HG03066 (cell line): ENCODE measurements around the gene GRIK3.

ENCODE experiments used
- ATAC-seq: cut with Tn5 transposase; IDR thresholded peaks from one replicate; pipeline ENCODE4 v1.9.1; 2021; ENCODE audit warnings: low read depth; ENCODE audit not compliant: unreplicated experiment

Gene GRIK3

GRCh38 chr1:36839485-36839884 is 194.8 kb downstream of the GRIK3 start:
- ATAC-seq = no peak

DNA sequence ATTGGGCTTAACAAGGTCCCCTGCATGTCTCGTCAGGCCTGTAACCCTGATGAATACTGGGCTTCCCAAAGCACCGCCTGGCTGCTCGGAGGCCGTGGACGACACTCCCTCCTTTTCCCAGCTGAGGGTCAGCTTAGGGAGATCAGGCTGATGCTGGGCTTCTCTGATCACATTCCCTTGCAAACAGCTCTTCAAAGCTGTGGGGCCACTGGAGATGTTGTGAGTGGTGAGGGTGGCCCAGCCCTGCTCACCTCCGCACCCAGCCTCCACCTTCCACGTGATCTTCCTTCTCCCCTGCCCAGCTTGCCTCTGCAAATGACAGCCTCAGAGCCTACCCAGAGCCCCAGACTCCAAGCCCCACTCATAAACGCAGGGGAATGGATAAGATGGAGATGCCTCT is 195.4 kb downstream of the GRIK3 start:
- ATAC-seq = no peak

DNA sequence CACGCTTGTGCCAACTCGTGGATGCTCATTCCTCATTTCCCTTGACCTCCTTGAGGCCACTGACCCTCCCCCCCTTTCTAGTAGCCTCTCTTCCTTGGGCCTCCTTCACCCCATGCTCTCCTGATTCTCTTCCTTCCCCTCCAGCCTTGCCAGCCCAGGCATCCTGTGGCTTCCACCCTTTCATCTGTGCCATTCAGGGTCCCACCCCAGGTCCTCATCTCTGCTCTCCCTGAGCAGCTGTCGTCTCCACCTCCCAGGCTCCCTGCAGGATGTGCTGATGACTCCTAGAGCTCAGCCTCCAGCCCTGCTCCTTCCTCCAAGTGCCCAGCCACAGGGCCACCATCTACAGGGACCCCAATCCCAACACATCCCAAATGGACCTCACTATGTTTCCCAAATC is 197.4 kb downstream of the GRIK3 start:
- no peak for ATAC-seq

- no peak for ATAC-seq
Measured at GRCh38 chr1:36836196-36836883, 198.0 kb downstream of the GRIK3 start.

DNA sequence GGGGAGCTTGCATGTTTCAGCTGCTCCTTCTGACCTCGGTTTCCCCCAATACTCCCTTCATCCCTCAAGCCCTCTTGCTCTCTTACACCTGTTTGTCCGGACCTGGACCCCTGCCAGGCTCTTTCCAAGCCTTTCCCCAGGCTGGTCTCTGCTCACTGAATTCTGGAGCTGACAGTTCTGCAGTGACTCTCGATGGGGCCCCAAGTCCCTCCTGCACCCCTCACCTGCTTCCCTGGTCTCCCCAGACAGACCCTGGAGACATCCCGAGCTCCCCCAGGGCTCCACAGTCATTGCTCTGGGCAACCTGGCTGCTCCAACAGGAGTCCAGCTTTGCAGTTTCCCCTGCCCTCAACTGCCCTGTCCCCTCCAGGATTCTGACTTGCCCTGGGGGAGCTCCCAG is 198.6 kb downstream of the GRIK3 start:
- ATAC-seq = no peak

DNA sequence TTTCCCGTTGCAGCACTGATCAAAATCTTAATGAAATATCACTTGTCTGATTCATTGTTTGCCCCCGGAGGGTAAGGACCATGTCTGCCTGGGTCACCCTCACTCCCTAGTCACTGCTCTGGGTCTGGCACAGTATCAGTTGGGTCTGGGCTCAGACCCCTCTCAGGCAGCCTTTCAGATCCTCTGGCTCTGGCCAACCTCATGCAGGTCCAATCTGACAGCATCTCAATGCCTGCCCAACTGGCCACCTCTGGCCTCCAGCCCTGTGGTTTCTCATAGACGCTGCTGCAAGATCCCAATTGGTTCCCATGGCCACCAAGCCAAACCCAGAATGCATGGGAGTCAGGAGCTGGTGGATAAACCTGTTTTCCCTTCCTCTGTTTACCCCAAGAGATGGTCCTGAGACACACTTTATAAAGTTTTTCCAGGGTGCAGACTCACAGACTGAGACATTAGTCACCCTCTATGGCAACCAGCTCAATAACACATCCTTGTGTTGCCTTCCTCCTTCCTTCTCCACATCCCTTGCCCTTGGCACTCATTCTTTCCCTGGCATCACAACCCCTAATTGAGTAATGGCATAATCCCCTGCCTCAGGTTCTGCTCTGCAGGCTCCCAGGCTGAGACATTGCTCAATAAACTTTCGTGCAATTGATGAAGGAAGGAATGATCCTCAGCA is 199.2 kb downstream of the GRIK3 start:
- ATAC-seq = no peak

- ATAC-seq = no peak
Measured at GRCh38 chr1:36834586-36834985, 199.7 kb downstream of the GRIK3 start.

DNA sequence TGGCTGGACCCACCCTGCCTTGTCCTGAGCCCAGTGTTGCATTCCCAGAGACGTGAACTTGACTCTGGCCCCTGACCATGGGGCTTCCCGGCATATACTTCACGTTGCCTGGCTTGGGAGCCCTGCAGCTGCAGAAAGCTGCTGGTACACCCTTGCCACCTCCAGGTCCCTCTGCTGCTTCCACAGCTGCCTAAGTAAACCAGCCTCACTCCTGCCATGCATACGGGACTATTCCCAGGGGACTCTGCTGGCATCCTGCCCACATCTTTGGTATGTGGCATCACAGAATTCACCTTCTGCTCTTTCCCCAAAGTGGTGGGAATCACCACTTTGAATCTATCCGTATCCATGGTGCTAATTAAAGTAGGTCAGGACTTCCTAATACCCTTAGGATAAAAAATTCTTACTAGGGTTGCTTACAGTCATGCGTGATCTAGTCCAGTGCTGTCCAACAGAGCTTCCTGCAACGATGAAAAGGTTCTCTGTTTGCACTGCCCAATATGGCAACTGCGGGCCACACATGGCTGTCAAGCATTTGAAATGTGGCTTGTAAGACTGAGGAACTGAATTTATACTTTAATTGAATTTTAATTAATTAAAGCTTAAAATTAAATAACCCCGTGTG is 203.0 kb downstream of the GRIK3 start:
- no peak for ATAC-seq

DNA sequence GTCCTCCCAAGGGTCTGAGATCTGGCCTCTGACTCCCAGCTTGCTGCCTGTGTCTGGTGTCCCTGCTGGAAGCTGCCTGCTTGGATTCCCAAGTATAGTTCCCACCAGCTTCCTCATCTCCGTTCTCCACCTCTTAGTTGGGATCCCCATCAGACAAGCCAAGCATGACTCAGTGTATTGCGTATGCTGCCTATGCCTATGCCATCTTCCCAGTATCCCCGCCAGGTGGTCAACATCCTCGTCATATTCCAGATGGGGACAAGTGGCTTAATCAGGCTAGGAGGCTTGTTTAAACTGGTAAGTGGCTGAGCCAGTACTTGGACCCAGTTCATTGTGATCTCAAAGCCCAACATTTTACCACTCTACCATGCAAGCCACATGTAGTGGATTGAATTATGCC is 204.4 kb downstream of the GRIK3 start:
- ATAC-seq = no peak

DNA sequence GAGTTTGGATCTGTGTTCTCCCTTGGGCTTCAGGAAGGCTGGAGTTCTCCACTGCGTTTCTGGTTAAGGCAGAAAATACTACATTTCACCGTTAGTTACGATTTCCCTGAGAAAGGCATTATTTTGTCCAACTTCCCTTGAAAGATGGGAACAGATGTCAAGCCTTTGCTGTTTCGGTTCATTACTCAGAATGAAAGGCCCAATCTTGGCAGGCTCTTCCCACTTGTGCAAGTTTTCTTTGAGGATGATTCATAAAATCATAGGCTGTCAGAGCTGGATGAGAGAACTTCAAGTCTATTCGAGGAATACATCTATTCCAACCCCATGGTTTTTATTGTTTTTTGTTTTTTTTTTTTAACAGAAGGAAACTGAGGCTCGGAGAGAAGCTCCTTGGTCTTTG is 205.2 kb downstream of the GRIK3 start:
- no peak for ATAC-seq

DNA sequence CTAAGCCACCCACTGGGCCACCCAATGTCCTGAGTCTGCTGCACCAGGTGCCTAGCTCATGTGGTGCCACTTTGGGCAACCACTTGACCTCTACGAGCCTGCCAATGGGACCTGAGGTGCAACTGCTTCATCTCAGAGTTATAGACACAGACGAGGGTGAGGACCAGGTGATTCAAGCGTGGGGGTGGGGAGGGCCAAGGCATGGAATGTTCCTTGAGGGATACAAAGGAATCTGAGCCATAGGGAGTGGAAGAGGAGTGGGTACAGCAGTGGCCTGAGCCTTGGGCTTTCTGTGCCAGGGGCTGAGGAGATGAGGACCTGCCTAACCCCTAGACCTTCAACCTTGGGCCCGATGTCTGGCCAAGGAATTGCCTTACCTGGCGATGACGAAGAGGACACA is 209.1 kb downstream of the GRIK3 start:
- no peak for ATAC-seq

DNA sequence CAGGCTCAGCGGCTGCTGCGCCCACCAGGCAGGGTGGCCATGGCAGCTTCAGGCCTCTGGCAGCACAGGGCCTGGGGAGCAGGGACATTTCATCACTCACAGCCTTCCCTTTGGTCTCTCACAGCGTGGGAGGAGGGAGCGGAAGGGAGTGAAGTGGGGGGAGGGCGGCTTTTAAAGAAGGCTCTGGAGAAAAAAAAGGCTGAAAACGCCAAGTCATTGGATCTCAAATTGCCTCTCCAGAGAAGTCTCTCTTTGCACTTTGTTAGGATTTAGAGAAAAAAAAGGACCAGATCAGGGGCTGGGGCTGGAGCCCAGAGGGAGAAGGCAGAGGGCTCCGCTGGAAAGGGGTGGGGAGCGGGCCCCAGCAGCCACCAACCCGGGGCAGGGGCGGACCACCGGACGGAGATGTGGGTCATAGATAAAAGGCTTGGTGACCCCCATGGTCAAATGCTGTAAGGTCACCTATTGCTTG is 209.9 kb downstream of the GRIK3 start:
- no peak for ATAC-seq

- no peak for ATAC-seq
Measured at GRCh38 chr1:36822648-36823047, 211.7 kb downstream of the GRIK3 start.

DNA sequence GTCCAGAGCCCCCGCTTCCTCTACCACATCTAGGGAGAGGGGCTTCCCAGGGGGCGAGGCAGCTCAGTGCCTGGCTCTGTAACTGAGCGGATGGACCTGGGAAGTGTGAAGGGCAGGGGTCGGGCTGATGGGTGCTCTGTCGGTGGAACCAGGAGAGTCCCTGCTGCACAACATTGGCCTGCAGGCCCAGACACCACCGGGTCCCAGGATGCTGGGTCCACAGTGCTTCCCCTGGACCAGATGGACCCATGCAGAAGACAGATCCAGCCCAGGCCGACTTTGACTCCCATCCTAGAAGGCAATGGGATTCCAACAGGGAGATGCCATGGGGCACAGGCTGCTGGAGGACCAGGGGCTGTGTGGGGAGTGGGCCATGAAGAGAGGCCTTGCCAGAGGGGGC is 212.9 kb downstream of the GRIK3 start:
- no peak for ATAC-seq

DNA sequence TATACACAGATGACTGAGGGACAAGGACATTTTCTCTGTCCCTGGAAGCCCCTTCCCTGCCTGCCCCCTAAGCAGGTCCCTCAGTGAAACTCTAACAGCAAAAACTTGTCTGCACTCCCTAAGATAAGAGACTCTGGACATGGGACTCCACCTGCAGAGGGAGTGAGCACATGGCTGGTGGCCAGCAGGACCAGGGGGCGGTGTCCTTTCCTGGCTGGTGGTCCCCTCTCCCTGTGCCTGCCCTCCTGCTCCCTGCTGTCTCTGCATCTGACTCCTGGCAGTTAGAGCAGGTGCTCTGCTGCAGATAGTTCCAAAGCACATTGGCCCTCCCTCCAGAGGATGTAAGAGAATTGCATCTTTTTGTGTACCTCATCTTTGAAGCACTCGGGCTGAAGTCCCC is 215.5 kb downstream of the GRIK3 start:
- no peak for ATAC-seq

DNA sequence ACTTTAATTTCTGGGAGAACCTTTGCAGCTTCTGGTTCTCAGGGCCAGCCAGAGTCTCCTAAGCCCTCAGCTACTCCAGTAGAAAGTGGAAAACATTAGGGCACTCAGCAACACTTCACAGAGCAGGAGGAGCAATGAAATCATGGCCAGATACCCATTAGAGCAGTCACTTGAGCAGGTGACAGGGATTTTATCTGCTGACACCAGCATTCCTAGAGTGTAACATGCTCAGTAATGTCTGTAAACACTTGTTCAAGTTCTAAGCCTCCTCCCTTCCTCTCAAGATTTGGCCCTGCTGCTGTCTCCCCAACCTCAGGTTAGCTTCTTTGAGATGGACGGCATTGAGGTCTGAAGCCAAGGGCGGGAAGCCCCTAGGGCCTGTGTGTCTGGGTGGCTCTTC is 218.0 kb downstream of the GRIK3 start:
- no peak for ATAC-seq

- ATAC-seq = no peak
Measured at GRCh38 chr1:36814774-36815173, 219.5 kb downstream of the GRIK3 start.

- no peak for ATAC-seq
Measured at GRCh38 chr1:36814083-36814482, 220.2 kb downstream of the GRIK3 start.

GRCh38 chr1:36807262-36807661 is 227.1 kb downstream of the GRIK3 start:
- no peak for ATAC-seq

- no peak for ATAC-seq
Measured at GRCh38 chr1:36805979-36806640, 228.2 kb downstream of the GRIK3 start.

DNA sequence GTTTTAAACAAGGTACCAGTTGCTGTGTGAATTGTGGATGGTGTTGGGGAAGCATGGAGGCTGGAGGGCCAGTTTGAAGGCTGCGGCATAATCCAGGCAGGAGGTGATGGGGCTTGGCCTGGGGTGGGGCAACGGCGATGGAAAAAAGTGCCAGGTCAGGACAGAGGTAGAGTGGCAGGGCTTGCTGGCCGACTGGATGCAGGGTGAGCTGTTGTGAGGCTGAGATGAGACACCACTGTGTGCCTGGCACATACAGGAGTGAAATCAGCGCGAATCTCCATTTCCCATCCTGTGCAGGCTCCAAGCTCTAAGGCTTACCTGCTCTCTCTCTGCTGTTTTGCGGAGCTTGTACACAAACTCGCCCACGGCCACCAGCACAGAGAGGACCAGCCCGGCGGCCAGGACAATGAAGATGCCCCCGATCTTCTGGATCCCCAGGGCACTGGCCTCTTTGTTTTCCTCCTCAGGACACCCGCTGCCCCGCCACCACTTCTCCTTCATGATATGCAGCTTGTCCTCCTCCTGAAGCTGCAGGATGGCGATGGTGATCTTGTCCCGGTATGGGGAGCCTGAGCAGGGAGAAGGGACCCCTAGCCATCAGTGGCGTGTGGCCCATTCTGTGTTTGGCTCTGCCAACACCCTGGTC is 229.5 kb downstream of the GRIK3 start:
- ATAC-seq = no peak
